SK-N-MC (cell line): ENCODE measurements around the gene LTBP4.

ENCODE experiments used
- EZH2 ChIP-seq: fragments of 200-600 bp; sonication (generic); IDR thresholded peaks from one replicate; pipeline ENCODE4 v1.6.1; 2017; ENCODE audit warnings: antibody characterized with exemption
- FOXP2 ChIP-seq: optimal IDR thresholded peaks from 2 replicates; pipeline ENCODE3; 2011; ENCODE audit warnings: mild to moderate bottlenecking, moderate library complexity; ENCODE audit not compliant: insufficient read depth; ENCODE audit errors: extremely low read length, control extremely low read depth
- POLR2AphosphoS5 ChIP-seq: IDR thresholded peaks from 2 replicates; pipeline ENCODE4 v1.6.1; 2012; ENCODE audit warnings: mild to moderate bottlenecking, low read depth, low read length, borderline replicate concordance

DNA sequence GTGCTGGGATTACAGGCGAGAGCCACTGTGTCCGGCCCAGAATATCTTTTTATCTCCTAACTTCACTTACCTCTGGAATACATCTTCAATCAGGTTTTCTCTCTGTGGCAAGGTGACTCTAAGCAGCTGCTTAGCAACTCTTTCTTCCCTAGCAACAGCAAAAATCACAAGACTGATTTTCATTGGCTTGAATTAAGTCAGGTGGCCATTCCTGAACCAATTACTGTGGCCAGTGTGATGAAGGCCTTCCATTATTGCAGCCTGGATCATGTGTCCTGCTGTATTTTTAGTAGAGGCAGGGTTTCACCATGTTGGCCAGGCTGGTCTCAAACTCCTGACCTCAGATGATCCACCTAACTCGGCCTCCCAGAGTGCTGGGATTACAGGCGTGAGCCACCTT lies 9.0 kb upstream of the LTBP4 start:
- TF ChIP-seq POLR2AphosphoS5 (no peak), EZH2 (no peak), FOXP2 (no peak)
